ENCODE measurements around the gene BCAS1. TPM values are rescaled to one million over a fixed set of nuclear protein-coding genes. Genes with fewer than 3 reads are reported as not detected.
A peak's percentile ranks its signal among the peaks of the same experiment; 100 is the strongest.

Gene BCAS1
- total RNA-seq, 2 experiments from 2014 or later = 0.16 to 0.19 TPM

- Histone ChIP-seq H3K27ac (ENCODE audit: low read depth, low read length, poor library complexity, severe bottlenecking) (no peak overlapping the region), H2AFZ (ENCODE audit: low read length) (0 out of 2 replicates have a peak overlapping the region, but pooled peaks have one; percentile 16), H3K9me3 (ENCODE audit: low read length) (peaks cover 13% of the 10 kb centered on the region; the same call in 1 of the 2 replicates), H4K20me1 (ENCODE audit: insufficient read depth, low read length) (no peaks in the 10 kb centered on the region), H3K9me2 (ENCODE audit: insufficient read depth, low read length) (no peaks in the 10 kb centered on the region), H3K4me3 (ENCODE audit: low read depth, low read length, poor library complexity, severe bottlenecking) (no peak overlapping the region), H3K36me3 (ENCODE audit: insufficient read depth, low read length) (no peaks in the 10 kb centered on the region), H3K4me2 (ENCODE audit: low read length) (peak overlapping the region; percentile 20; the same call in 1 of the 2 replicates), H3K4me1 (ENCODE audit: insufficient read depth, low read length, poor library complexity, severe bottlenecking) (peaks cover 20% of the 10 kb centered on the region), H3K79me2 (ENCODE audit: insufficient read depth, low read depth, low read length) (no peaks in the 10 kb centered on the region)
- ChIA-PET CTCF (ENCODE audit: unreplicated experiment) (no interaction called here), POLR2A (interaction anchor here (0.7 to 1.5 kb wide), 4 partner anchors 22 to 1078 kb away, joined by 3 read pairs; no protein-coding TSS in a partner anchor)
- intact Hi-C loops (cut with micrococcal nuclease; ENCODE audit: unreplicated experiment) = no loop called here
- no peak for DNase-seq (ENCODE audit: low spot score)
- no TSS peak for BruUV-seq (replicated peaks)
- TF ChIP-seq EZH2phosphoT487 (IDR thresholded peaks at IDR 0.05; ENCODE audit: borderline replicate concordance, low read depth, low read length) (no peak), CTCF (conservative IDR thresholded peaks at IDR 0.05; ENCODE audit: low read length) (no peak)
Observed at GRCh38 chr20:54082100-54082499, 11.7 kb upstream of the BCAS1 start.

GRCh38 chr20:54079652-54080051, 9.3 kb upstream of the BCAS1 start:
- H3K9me3 ChIP-seq (ENCODE audit: low read length) = peaks cover 13% of the 10 kb centered on the region; the same call in 1 of the 2 replicates
- no peaks in the 10 kb centered on the region for H3K36me3 ChIP-seq (ENCODE audit: insufficient read depth, low read length)
- H3K79me2 ChIP-seq (ENCODE audit: insufficient read depth, low read depth, low read length) = no peaks in the 10 kb centered on the region
- TF ChIP-seq EZH2phosphoT487 (IDR thresholded peaks at IDR 0.05; ENCODE audit: borderline replicate concordance, low read depth, low read length) (no peak), CTCF (conservative IDR thresholded peaks at IDR 0.05; ENCODE audit: low read length) (no peak)
- no peak overlapping the region for H3K4me2 ChIP-seq (ENCODE audit: low read length)
- intact Hi-C loops (cut with micrococcal nuclease; ENCODE audit: unreplicated experiment) = no loop called here
- no peak overlapping the region for H3K4me3 ChIP-seq (ENCODE audit: low read depth, low read length, poor library complexity, severe bottlenecking)
- no peak overlapping the region for H3K27ac ChIP-seq (ENCODE audit: low read depth, low read length, poor library complexity, severe bottlenecking)
- H4K20me1 ChIP-seq (ENCODE audit: insufficient read depth, low read length) = no peaks in the 10 kb centered on the region
- H3K9me2 ChIP-seq (ENCODE audit: insufficient read depth, low read length) = no peaks in the 10 kb centered on the region
- BruUV-seq (replicated peaks) = no TSS peak
- no peak for DNase-seq (ENCODE audit: low spot score)
- ChIA-PET CTCF (ENCODE audit: unreplicated experiment) (no interaction called here), POLR2A (no interaction called here)
- H3K4me1 ChIP-seq (ENCODE audit: insufficient read depth, low read length, poor library complexity, severe bottlenecking) = peaks cover 20% of the 10 kb centered on the region
- no peak overlapping the region for H2AFZ ChIP-seq (ENCODE audit: low read length)

GRCh38 chr20:54078296-54078984, 8.0 kb upstream of the BCAS1 start:
- ChIA-PET POLR2A (interaction anchor here (0.6 to 1.2 kb wide), 4 partner anchors 30 to 1007 kb away, joined by 4 to 7 read pairs (median 4); no protein-coding TSS in a partner anchor), CTCF (ENCODE audit: unreplicated experiment) (no interaction called here)
- Histone ChIP-seq H3K4me3 (ENCODE audit: low read depth, low read length, poor library complexity, severe bottlenecking) (peak overlapping the region; percentile 34), H3K79me2 (ENCODE audit: insufficient read depth, low read depth, low read length) (no peaks in the 10 kb centered on the region), H3K9me3 (ENCODE audit: low read length) (peaks cover 13% of the 10 kb centered on the region; the same call in 1 of the 2 replicates), H3K4me2 (ENCODE audit: low read length) (peak overlapping the region; percentile 59), H3K4me1 (ENCODE audit: insufficient read depth, low read length, poor library complexity, severe bottlenecking) (peaks cover 16% of the 10 kb centered on the region), H2AFZ (ENCODE audit: low read length) (peak overlapping the region; percentile 89), H4K20me1 (ENCODE audit: insufficient read depth, low read length) (no peaks in the 10 kb centered on the region), H3K27ac (ENCODE audit: low read depth, low read length, poor library complexity, severe bottlenecking) (peak overlapping the region; percentile 44), H3K36me3 (ENCODE audit: insufficient read depth, low read length) (no peaks in the 10 kb centered on the region), H3K9me2 (ENCODE audit: insufficient read depth, low read length) (no peaks in the 10 kb centered on the region)
- peak; percentile 82 for DNase-seq (ENCODE audit: low spot score)
- intact Hi-C loops (cut with micrococcal nuclease; ENCODE audit: unreplicated experiment) = no loop called here
- BruUV-seq (replicated peaks) = no TSS peak
- TF ChIP-seq CTCF (conservative IDR thresholded peaks at IDR 0.05; ENCODE audit: low read length) = no peak
- no peak for TF ChIP-seq EZH2phosphoT487 (IDR thresholded peaks at IDR 0.05; ENCODE audit: borderline replicate concordance, low read depth, low read length)
